Left lung (tissue), 10 donors: ENCODE data around the gene GPR176. TPM values are rescaled to one million over a fixed set of nuclear protein-coding genes. Genes with fewer than 3 reads are reported as not detected.

Experiments used
- ATAC-seq: fragments of 200-7000 bp; cut with Tn5 transposase; one replicate; pipeline ENCODE4 v1.9.1; 2020; ENCODE audit warnings: moderate library complexity
- DNase-seq, 4 donors: peaks; one replicate each; pipeline ENCODE4 v3.0.0-alpha.2; 2013 to 2020
- H3K27ac ChIP-seq, 2 donors: fragments of 200-600 bp; sonication (generic) in 1 of 2; one replicate each; pipeline versions ENCODE4 v1.5.0 to v1.8.0; 2020 to 2021
- H3K27me3 ChIP-seq, 2 donors: fragments of 200-600 bp; sonication (generic) in 1 of 2; one replicate each; pipeline versions ENCODE4 v1.5.0 to v1.8.0; 2020 to 2021
- H3K36me3 ChIP-seq, 2 donors: fragments of 200-600 bp; sonication (generic) in 1 of 2; one replicate each; pipeline versions ENCODE4 v1.5.0 to v1.8.0; 2020 to 2021
- H3K4me1 ChIP-seq, 2 donors: fragments of 200-600 bp; one replicate each; pipeline ENCODE4 v1.8.0; 2021
- H3K4me3 ChIP-seq, 2 donors: fragments of 200-600 bp; sonication (generic) in 1 of 2; one replicate each; pipeline versions ENCODE4 v1.5.0 to v1.8.0; 2020 to 2021; ENCODE audit warnings: mild to moderate bottlenecking in 1 of 2
- H3K9me3 ChIP-seq, 2 donors: fragments of 200-600 bp; sonication (generic) in 1 of 2; one replicate each; pipeline versions ENCODE4 v1.5.0 to v1.8.0; 2020 to 2021
- CTCF ChIP-seq, 2 donors: fragments of 200-600 bp; sonication (generic) in 1 of 2; IDR thresholded peaks; one replicate each; pipeline versions ENCODE4 v1.5.0 to v1.8.0; 2021; ENCODE audit warnings: antibody characterized with exemption in 2 of 2
- intact Hi-C, 2 donors: fragments of 100-400 bp; cut with DNase I; formaldehyde crosslinking; loops; one replicate each; pipeline versions ENCODE4 v1.11.2 to v1.14.2; 2022
- polyA plus RNA-seq, 6 donors: library from polyadenylated mRNA; unstranded; fragments of 120-200 nt; gene quantifications; one replicate each; pipeline ENCODE4 v1.2.1, GENCODE V29; 2013; ENCODE audit not compliant: insufficient read length in 6 of 6
- total RNA-seq, 2 donors: library from RNA; stranded (reverse); fragmentation: NEBNext Ultra II Directional; extraction: Animal tissue kit (Norgen Biotek cat#: 25700); gene quantifications; one replicate each; pipeline ENCODE4 v1.2.1, GENCODE V29; 2021
- donor health status: DM: no; HTN: yes; CAD: no.
- donor health status: DM: no; HTN: no; CAD: no.

Gene GPR176
- total and polyA plus RNA-seq, 8 donors = 2.6 to 6.6 (median 4.0) TPM

GRCh38 chr15:39777496-39777895 is 142.6 kb downstream of the GPR176 start:
- Histone ChIP-seq H3K27me3 (no peaks in the 10 kb centered on the region), H3K27ac (no peak overlapping the region), H3K36me3 (no peaks in the 10 kb centered on the region), H3K9me3 (no peaks in the 10 kb centered on the region), H3K4me3 (no peak overlapping the region), H3K4me1 (peaks cover 0 to 6% of the 10 kb centered on the region in 2 donors)
- no peak for TF ChIP-seq CTCF (IDR thresholded peaks at IDR 0.05)
- intact Hi-C loops = no loop called here
- ATAC-seq = no peak
- DNase-seq = no peak

GRCh38 chr15:39776068-39776467 is 144.0 kb downstream of the GPR176 start:
- ATAC-seq (no peak), DNase-seq (no peak)
- H3K9me3 ChIP-seq = no peaks in the 10 kb centered on the region
- H3K27me3 ChIP-seq = no peaks in the 10 kb centered on the region
- no peak for TF ChIP-seq CTCF (IDR thresholded peaks at IDR 0.05)
- no peaks in the 10 kb centered on the region for H3K36me3 ChIP-seq
- intact Hi-C loops = no loop called here
- H3K27ac ChIP-seq = no peak overlapping the region
- peaks cover 0 to 5% of the 10 kb centered on the region in 2 donors for H3K4me1 ChIP-seq
- no peak overlapping the region for H3K4me3 ChIP-seq

- DNase-seq (no peak), ATAC-seq (no peak)
- Histone ChIP-seq H3K9me3 (no peaks in the 10 kb centered on the region), H3K4me1 (peaks cover 0 to 5% of the 10 kb centered on the region in 2 donors), H3K27ac (no peak overlapping the region), H3K4me3 (no peak overlapping the region), H3K27me3 (no peaks in the 10 kb centered on the region), H3K36me3 (no peaks in the 10 kb centered on the region)
- TF ChIP-seq CTCF (IDR thresholded peaks at IDR 0.05) = no peak
- intact Hi-C loops = no loop called here
Measured at GRCh38 chr15:39774688-39775267, 145.3 kb downstream of the GPR176 start.

GRCh38 chr15:39770748-39771689 is 149.0 kb downstream of the GPR176 start:
- DNase-seq (no peak), ATAC-seq (no peak)
- H3K4me1 ChIP-seq = peaks cover 0 to 5% of the 10 kb centered on the region in 2 donors
- no peaks in the 10 kb centered on the region for H3K9me3 ChIP-seq
- intact Hi-C loops = no loop called here
- TF ChIP-seq CTCF (IDR thresholded peaks at IDR 0.05) = no peak
- H3K27ac ChIP-seq = peak overlapping the region; percentile 20 to 21
- no peaks in the 10 kb centered on the region for H3K27me3 ChIP-seq
- no peak overlapping the region for H3K4me3 ChIP-seq
- H3K36me3 ChIP-seq = no peaks in the 10 kb centered on the region

GRCh38 chr15:39767921-39768320 is 152.1 kb downstream of the GPR176 start:
- Histone ChIP-seq H3K4me1 (peaks cover 0 to 5% of the 10 kb centered on the region in 2 donors), H3K36me3 (no peaks in the 10 kb centered on the region), H3K27ac (no peak overlapping the region), H3K27me3 (no peaks in the 10 kb centered on the region), H3K4me3 (no peak overlapping the region), H3K9me3 (no peaks in the 10 kb centered on the region)
- no peak for TF ChIP-seq CTCF (IDR thresholded peaks at IDR 0.05)
- DNase-seq (no peak), ATAC-seq (no peak)
- intact Hi-C loops = no loop called here
